ENCODE data around the gene NOL12. TPM values are rescaled to one million over a fixed set of nuclear protein-coding genes. Genes with fewer than 3 reads are reported as not detected.

Gene NOL12
- total RNA-seq, 1 experiment from 2014 or later: 32.9 TPM

DNA sequence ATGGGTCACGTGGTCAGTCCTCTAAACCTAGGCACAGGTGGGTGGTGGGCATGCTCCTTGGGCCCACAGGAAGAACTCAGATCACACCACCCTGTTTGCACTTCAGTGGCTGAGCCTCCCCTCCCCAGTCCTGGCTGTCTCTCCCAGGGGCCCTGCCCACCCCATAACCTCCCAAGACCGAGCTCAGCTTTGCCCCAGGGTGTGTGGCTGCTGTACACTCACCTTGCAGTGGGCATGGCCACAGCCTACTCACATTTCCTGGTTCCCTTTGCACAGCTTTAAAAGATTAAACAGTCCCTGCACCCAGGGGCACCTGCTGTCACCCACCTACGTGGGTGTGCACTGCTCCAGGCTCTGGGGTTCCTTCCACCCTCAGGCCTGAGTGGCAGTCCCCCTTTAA, 24.5 kb downstream of the NOL12 start:
- Histone ChIP-seq H3K9me3 (ENCODE audit: low read length) (no peaks in the 10 kb centered on the region), H2AFZ (ENCODE audit: low read length) (no peak overlapping the region), H3K9me2 (replicated peaks; ENCODE audit: low read length) (no peaks in the 10 kb centered on the region), H3K9ac (ENCODE audit: low read length) (no peak overlapping the region), H3K27ac (ENCODE audit: low read length) (no peak overlapping the region), H3K79me2 (ENCODE audit: low read length) (no peaks in the 10 kb centered on the region), H3K36me3 (ENCODE audit: low read depth, low read length) (no peaks in the 10 kb centered on the region), H3K4me2 (ENCODE audit: low read length) (no peak overlapping the region), H3K27me3 (ENCODE audit: low read length) (no peaks in the 10 kb centered on the region), H3K4me1 (ENCODE audit: insufficient read depth, low read length) (peaks cover 8% of the 10 kb centered on the region; the same call in 1 of the 2 replicates), H3F3A (ENCODE audit: low read length, unreplicated experiment) (no peaks in the 10 kb centered on the region), H4K20me1 (ENCODE audit: low read length) (no peaks in the 10 kb centered on the region), H3K4me3 (ENCODE audit: low read length) (no peak overlapping the region)
- CTCF ChIA-PET: no interaction called here
- peak; percentile 67 for ATAC-seq
- TF ChIP-seq, protein P1, sequence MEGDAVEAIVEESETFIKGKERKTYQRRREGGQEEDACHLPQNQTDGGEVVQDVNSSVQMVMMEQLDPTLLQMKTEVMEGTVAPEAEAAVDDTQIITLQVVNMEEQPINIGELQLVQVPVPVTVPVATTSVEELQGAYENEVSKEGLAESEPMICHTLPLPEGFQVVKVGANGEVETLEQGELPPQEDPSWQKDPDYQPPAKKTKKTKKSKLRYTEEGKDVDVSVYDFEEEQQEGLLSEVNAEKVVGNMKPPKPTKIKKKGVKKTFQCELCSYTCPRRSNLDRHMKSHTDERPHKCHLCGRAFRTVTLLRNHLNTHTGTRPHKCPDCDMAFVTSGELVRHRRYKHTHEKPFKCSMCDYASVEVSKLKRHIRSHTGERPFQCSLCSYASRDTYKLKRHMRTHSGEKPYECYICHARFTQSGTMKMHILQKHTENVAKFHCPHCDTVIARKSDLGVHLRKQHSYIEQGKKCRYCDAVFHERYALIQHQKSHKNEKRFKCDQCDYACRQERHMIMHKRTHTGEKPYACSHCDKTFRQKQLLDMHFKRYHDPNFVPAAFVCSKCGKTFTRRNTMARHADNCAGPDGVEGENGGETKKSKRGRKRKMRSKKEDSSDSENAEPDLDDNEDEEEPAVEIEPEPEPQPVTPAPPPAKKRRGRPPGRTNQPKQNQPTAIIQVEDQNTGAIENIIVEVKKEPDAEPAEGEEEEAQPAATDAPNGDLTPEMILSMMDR (conservative IDR thresholded peaks at IDR 0.05; ENCODE audit: low read depth, low read length): no peak
- TF ChIP-seq EZH2phosphoT487 (IDR thresholded peaks at IDR 0.05; ENCODE audit: borderline replicate concordance, low read length) (no peak), EZH2 (IDR thresholded peaks at IDR 0.05; ENCODE audit: low read length, unreplicated experiment) (no peak)
- no TSS peak for BruUV-seq (replicated peaks)
- intact Hi-C loops (cut with micrococcal nuclease): no loop called here
- POLR2A ChIA-PET (ENCODE audit: unreplicated experiment): no interaction called here
- peak; percentile 35 for DNase-seq

DNA sequence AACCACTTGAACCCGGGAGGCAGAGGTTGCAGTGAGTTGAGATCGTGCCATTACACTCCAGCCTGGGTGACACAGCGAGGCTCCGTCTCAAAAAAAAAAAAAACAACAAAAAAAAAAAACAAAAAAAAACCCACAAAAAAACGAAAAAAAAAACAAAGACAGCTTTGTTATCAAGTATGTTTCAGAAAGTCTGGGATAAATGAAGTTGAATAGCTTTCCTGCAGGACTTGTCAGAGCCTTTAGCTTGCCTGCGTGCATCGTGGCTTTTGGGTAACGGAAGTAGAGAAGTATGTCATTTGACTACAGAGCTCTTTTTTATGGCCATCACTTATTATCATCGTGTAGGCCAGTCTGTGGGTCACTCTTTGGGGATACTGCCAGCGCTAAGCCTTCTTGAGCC, 25.3 kb downstream of the NOL12 start:
- H3K36me3 ChIP-seq (ENCODE audit: low read depth, low read length): no peaks in the 10 kb centered on the region
- H3K9ac ChIP-seq (ENCODE audit: low read length): no peak overlapping the region
- H3K4me3 ChIP-seq (ENCODE audit: low read length): no peak overlapping the region
- POLR2A ChIA-PET (ENCODE audit: unreplicated experiment): no interaction called here
- H3K4me1 ChIP-seq (ENCODE audit: insufficient read depth, low read length): peaks cover 8% of the 10 kb centered on the region; the same call in 1 of the 2 replicates
- ATAC-seq (no peak), DNase-seq (no peak)
- H4K20me1 ChIP-seq (ENCODE audit: low read length): no peaks in the 10 kb centered on the region
- H3K79me2 ChIP-seq (ENCODE audit: low read length): no peaks in the 10 kb centered on the region
- TF ChIP-seq, protein P1 (conservative IDR thresholded peaks at IDR 0.05; ENCODE audit: low read depth, low read length): no peak
- TF ChIP-seq EZH2 (IDR thresholded peaks at IDR 0.05; ENCODE audit: low read length, unreplicated experiment): no peak
- TF ChIP-seq EZH2phosphoT487 (IDR thresholded peaks at IDR 0.05; ENCODE audit: borderline replicate concordance, low read length): no peak
- CTCF ChIA-PET: no interaction called here
- no peaks in the 10 kb centered on the region for H3K27me3 ChIP-seq (ENCODE audit: low read length)
- H3K4me2 ChIP-seq (ENCODE audit: low read length): no peak overlapping the region
- BruUV-seq (replicated peaks): no TSS peak
- intact Hi-C loops (cut with micrococcal nuclease): no loop called here
- no peaks in the 10 kb centered on the region for H3K9me2 ChIP-seq (replicated peaks; ENCODE audit: low read length)
- H3F3A ChIP-seq (ENCODE audit: low read length, unreplicated experiment): no peaks in the 10 kb centered on the region
- no peaks in the 10 kb centered on the region for H3K9me3 ChIP-seq (ENCODE audit: low read length)
- no peak overlapping the region for H2AFZ ChIP-seq (ENCODE audit: low read length)
- no peak overlapping the region for H3K27ac ChIP-seq (ENCODE audit: low read length)

DNA sequence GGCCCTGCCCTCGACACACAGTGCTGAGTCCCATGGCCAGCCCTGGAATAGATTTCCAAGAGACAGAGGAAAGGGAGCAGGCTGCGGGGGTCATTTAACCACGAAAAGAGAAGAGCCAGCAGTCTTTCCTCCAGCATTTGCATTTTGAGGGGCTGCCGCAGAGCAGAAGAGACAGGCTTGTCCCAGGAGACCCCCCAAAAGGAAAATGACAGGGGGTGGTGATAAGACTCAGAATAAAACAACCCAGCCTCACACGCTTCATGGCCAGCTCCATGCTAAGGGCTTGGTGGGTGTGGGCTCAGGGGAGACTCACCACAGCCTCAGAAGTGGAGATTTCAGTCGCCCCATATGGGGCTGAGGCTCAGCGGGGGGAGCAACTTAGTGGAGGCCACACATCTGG, 27.6 kb downstream of the NOL12 start:
- CTCF ChIA-PET: no interaction called here
- intact Hi-C loops (cut with micrococcal nuclease): no loop called here
- no TSS peak for BruUV-seq (replicated peaks)

More for the DNA sequence above, 27.6 kb downstream of the NOL12 start:
- H3K4me2 ChIP-seq (ENCODE audit: low read length): no peak overlapping the region
- no peaks in the 10 kb centered on the region for H3K36me3 ChIP-seq (ENCODE audit: low read depth, low read length)
- TF ChIP-seq EZH2 (IDR thresholded peaks at IDR 0.05; ENCODE audit: low read length, unreplicated experiment): no peak
- TF ChIP-seq, protein P1 (conservative IDR thresholded peaks at IDR 0.05; ENCODE audit: low read depth, low read length): no peak
- TF ChIP-seq EZH2phosphoT487 (IDR thresholded peaks at IDR 0.05; ENCODE audit: borderline replicate concordance, low read length): no peak
- no peaks in the 10 kb centered on the region for H3K9me2 ChIP-seq (replicated peaks; ENCODE audit: low read length)
- POLR2A ChIA-PET (ENCODE audit: unreplicated experiment): interaction anchor here (0.6 kb wide), 1 partner anchor 105 kb away, joined by 3 read pairs; no protein-coding TSS in a partner anchor
- H4K20me1 ChIP-seq (ENCODE audit: low read length): no peaks in the 10 kb centered on the region
- H3K79me2 ChIP-seq (ENCODE audit: low read length): no peaks in the 10 kb centered on the region
- no peaks in the 10 kb centered on the region for H3F3A ChIP-seq (ENCODE audit: low read length, unreplicated experiment)
- no peak overlapping the region for H3K9ac ChIP-seq (ENCODE audit: low read length)
- no peak for ATAC-seq
- H3K4me1 ChIP-seq (ENCODE audit: insufficient read depth, low read length): peaks cover 8% of the 10 kb centered on the region; the same call in 1 of the 2 replicates
- no peak overlapping the region for H3K27ac ChIP-seq (ENCODE audit: low read length)
- no peak overlapping the region for H2AFZ ChIP-seq (ENCODE audit: low read length)
- no peak for DNase-seq
- no peaks in the 10 kb centered on the region for H3K27me3 ChIP-seq (ENCODE audit: low read length)
- H3K4me3 ChIP-seq (ENCODE audit: low read length): no peak overlapping the region
- no peaks in the 10 kb centered on the region for H3K9me3 ChIP-seq (ENCODE audit: low read length)

Measured in PC-3 (cell line).